G401.6 (cell line): ENCODE measurements around the gene CGB1.
"Not testable (repeated sequence)": the region's sequence is repeated elsewhere in the genome, so short reads cannot be mapped to it uniquely, and the experiment has no call there.

Experiments used
- FAIRE-seq: peaks from 2 replicates; lab custom pipeline; 2012; peaks lifted over from hg19 to GRCh38; lab: Jason Lieb, UNC

CGB1 gene

GRCh38 chr19:49057636-49058234 lies 21.0 kb upstream of the CGB1 start, which contains the start of gene CGB7:
TSS of gene CGB7 (minus strand) at chr19:49057749. CDS start at chr19:49055375, 2,374 bp downstream.
- no peak for FAIRE-seq

- FAIRE-seq: not testable (repeated sequence)
Measured at GRCh38 chr19:49056902-49057596, 20.4 kb upstream of the CGB1 start.

- FAIRE-seq: peak; percentile 47
Measured at GRCh38 chr19:49056101-49056901, 19.6 kb upstream of the CGB1 start.

- not testable (repeated sequence) for FAIRE-seq
Measured at GRCh38 chr19:49050376-49051033, 13.8 kb upstream of the CGB1 start.

GRCh38 chr19:49049834-49050233 lies 13.1 kb upstream of the CGB1 start:
- FAIRE-seq: not testable (repeated sequence)

- FAIRE-seq: not testable (repeated sequence)
Measured at GRCh38 chr19:49049011-49049410, 12.3 kb upstream of the CGB1 start, which contains the start of gene CGB8. TSS of gene CGB8 (minus strand) at chr19:49049111. CDS start at chr19:49048739, 372 bp downstream.

GRCh38 chr19:49043548-49043947 lies 6.9 kb upstream of the CGB1 start, which contains the start of gene CGB5:
TSS of gene CGB5 (plus strand) at chr19:49043848. CDS start at chr19:49044210, 362 bp downstream.
- not testable (repeated sequence) for FAIRE-seq

- not testable (repeated sequence) for FAIRE-seq
Measured at GRCh38 chr19:49042666-49043065, 6.0 kb upstream of the CGB1 start.

GRCh38 chr19:49042177-49042576 lies 5.5 kb upstream of the CGB1 start:
- FAIRE-seq: no peak

- not testable (repeated sequence) for FAIRE-seq
Measured at GRCh38 chr19:49039736-49040135, 3.0 kb upstream of the CGB1 start.

- FAIRE-seq: not testable (repeated sequence)
Measured at GRCh38 chr19:49038557-49039276, 2.0 kb upstream of the CGB1 start.

- not testable (repeated sequence) for FAIRE-seq
Measured at GRCh38 chr19:49038111-49038510, 1.4 kb upstream of the CGB1 start.

GRCh38 chr19:49031642-49032301 lies 4.9 kb downstream of the CGB1 start, which contains the start of gene CGB2:
TSS of gene CGB2 (plus strand) at chr19:49031890. CDS start at chr19:49032096, 206 bp downstream.
- FAIRE-seq: not testable (repeated sequence)

GRCh38 chr19:49030323-49030722 lies 6.4 kb downstream of the CGB1 start:
- not testable (repeated sequence) for FAIRE-seq

GRCh38 chr19:49029749-49030148 lies 6.9 kb downstream of the CGB1 start:
- not testable (repeated sequence) for FAIRE-seq

- not testable (repeated sequence) for FAIRE-seq
Measured at GRCh38 chr19:49028686-49029085, 8.0 kb downstream of the CGB1 start.

- FAIRE-seq: not testable (repeated sequence)
Measured at GRCh38 chr19:49025599-49025998, 11.1 kb downstream of the CGB1 start.

GRCh38 chr19:49025088-49025487 lies 11.6 kb downstream of the CGB1 start:
- not testable (repeated sequence) for FAIRE-seq

GRCh38 chr19:49024233-49024632 lies 12.5 kb downstream of the CGB1 start, which contains the start of gene CGB3:
TSS of gene CGB3 (minus strand) at chr19:49024333. CDS start at chr19:49023971, 362 bp downstream.
- not testable (repeated sequence) for FAIRE-seq

GRCh38 chr19:49022116-49022515 lies 14.6 kb downstream of the CGB1 start:
- FAIRE-seq: no peak
